GM21360 (cell line): ENCODE measurements around the gene HJURP.

ENCODE experiments used
- ATAC-seq: cut with Tn5 transposase; IDR thresholded peaks from one replicate; pipeline ENCODE4 v1.9.1; 2021; ENCODE audit warnings: mild to moderate bottlenecking, moderate library complexity; ENCODE audit not compliant: unreplicated experiment

HJURP gene

DNA sequence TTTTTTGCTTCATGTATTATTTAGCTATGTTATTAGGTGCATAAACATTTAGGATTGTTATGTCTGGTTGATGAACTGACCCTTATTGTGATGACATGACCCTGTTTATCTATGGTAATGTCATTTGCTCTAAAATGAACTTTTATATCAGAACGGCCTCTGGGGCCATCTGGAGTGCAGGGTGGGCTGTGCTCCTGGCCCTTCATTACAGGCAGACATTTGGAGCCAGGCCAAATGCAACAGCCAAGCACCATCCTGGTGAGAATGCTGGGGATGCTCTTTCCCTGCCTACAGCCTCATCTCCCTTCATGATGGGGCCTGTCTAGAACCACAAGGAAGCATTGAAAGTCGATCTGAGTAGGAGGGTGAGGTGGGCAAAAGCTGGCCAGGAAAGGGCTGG, 38.0 kb downstream of the HJURP start:
- ATAC-seq, result no peak

DNA sequence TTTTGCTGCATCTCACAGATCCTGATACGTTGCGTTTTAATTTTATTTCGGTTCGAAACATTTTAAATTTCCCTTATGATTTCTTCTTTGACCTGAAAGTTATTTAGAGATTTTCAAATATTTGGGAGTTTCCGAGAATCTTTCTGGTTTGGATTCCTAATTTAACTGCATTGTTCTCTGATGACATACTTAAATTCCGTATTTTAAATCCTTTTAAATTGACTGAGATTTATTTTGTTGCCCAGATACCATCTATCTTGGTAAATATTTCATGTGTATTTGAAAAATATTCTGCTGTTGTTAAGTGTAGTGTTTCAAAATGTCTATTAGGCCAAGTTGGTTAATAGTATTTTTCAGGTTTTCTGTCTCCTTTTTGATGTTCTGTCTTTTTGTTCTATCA, 38.5 kb downstream of the HJURP start:
- ATAC-seq, result no peak

DNA sequence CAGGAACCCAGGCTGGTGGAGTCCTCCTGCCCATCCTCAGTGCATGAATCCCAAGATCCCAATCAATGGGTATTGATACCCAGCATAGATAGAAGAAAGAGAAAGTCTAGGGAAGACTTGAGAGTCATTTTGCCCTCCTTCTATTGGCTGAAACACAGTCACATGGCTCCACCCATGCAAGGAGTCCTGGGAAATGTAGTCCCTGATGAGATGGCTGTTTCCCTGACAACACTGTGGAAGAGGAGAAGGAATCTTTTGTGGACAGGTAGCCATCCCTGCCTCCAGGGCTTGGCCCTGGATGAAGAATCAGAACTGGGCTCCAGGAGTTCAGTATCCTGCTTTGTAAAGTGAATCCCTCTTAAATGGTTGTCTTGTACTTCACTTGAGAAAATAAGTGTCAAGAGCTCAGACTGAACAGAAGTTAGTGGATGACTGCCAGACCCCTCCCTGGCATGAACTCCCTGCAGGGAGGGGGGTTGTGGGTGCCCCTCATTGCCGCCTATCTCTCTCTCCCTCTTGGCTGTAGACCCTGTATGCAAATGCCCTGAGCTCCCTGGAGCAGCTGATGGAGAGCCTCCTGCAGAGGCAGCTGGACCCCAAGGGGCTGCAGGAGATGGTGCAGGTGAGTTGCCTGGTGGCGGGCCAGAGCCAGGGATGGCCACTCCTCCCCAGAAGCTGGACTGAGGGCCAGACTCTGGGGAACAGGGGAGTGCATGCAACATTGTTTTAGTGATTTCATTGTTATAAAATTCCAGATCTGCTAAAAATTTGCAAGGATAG, 40.1 kb downstream of the HJURP start:
- no peak for ATAC-seq

DNA sequence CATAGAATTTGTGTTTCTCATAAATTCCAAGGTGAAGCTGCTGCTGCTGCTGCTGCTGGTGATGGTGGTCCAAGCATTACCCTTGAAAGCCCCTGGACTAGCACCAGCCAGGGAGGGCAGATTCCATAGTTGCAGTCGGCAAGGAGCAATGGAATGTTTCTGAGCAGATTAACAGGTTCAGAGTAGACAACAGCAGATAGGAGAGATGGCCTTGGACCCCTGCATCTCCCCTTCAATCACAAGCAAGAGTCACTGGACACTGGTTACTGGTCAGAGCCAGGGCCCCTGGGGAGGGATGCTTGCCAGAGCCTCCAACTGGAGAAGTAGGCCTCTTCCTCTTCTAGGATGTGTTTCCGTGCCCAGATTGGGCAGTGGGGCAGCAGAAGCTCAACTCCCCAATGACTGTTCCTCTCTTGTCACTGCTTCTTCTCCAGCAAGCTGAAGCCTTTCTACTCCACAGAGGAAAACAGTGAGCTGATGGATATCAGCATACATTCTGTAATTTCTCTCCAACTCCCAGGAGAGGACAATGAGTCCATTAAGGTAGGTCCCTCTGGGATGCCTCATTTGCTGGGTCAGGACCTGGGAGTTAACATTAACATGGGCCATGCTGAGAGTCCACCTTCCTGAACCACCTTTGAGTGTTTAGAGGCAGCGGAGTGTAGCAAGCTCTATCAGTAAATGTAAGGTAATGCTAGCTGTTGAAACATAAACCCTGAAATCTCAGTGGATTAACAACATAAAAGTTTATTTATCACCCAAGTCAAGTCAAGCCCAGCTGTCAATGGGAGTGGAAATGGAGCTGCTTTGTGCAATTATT, 40.9 kb downstream of the HJURP start:
- no peak for ATAC-seq

DNA sequence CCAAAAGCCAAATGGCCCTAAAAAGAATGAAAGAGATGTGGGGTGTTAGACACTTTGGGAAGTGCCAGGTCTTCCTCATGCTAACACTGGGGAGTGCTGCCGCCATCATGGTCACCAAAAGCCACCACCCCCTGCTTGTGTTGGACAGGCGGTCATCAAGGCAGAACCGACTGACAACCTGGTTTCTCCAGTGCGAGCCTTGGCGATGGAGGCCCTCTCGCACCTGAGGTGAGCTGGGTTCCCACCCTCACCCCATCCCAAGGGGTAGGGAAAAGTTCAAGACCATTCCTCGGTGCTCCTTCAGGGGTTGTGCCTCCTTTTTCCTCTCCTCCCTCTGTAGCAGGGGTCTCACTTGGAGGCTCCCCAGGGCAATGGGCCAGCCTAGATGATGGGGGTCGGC, 42.6 kb downstream of the HJURP start:
- ATAC-seq, result no peak

DNA sequence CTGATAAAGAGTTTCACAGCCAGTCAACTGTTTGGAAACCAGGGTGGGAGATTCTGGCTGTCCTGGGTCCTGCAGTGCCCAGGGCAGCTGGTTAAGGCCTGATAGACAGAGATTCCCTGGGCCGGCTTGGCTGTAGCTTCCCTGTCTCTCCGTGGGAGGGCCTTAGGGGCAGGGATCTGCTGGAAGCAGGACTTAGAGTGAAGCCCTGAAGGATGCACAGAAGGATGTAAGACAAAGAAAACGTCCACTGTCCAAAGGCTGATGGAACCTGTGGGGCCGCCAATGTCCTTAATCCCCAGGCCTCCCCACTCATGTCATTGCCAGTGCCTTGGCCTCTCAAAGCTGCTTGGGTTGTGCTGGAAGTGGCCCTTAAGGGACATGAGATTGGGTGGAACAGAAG, 43.2 kb downstream of the HJURP start:
- ATAC-seq, result no peak

DNA sequence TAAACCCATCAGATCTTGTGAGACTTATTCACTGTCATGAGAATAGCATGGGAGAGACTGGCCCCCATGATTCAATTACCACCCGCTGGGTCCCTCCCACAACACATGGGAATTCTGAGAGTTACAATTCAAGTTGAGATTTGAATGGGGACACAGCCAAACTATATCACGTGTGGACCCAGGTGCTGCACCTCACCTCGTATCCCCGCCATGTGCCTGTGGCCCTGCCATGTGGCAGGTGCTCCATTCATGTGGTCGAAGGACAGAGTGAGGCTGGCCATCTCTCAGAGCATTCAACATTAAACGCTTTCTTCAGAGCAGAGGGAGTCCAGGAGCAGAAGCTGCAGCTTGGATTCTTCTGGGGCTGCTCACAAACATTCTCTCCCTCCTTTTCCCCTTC, 44.0 kb downstream of the HJURP start:
- ATAC-seq, result no peak

DNA sequence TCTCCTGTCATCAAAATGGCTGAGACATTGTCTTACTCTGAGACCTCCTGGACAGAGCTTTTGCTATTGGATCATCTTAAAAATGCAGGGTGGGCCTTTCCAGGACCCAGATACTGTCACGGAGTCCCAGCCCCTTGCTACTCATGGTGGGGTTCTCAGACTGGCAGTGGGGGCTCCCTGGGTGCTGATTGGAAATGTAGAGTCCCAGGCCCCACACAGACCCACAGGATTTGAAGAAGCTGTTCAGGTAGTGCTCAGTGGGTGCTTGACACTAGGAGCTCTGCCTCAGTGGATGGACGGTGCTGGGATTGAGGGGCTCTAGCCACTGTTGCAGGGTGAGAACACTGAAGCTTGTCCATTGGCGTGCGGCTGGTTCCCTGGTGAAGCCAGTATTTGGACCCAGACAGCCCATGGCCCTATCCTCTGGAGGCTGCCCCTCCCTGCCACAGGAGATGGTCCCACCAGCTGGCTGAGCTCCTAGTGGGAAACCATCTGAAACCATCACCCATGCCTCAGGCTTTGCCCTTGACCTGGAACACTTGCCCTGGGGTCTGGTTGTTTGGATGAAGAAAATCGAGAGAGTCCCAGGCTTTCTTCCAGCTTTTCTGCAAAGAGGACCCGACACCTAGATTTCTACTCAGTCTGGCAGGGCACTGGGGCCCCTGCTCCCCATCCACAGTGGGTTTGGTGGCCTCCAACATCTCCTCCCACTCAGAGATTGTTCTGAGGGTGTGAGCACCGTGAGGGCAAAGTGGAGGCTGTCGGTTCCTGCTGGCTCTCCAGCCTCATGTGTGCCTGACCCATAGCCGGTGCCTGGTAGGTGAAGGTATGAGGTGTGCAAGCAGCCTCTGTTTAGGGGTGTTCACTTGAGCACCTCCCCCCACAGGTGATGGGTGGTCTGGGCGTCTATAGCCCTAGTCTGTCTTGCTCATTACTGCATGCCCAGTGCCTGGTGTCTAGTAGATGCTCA, 46.1 kb downstream of the HJURP start:
- ATAC-seq, result no peak

DNA sequence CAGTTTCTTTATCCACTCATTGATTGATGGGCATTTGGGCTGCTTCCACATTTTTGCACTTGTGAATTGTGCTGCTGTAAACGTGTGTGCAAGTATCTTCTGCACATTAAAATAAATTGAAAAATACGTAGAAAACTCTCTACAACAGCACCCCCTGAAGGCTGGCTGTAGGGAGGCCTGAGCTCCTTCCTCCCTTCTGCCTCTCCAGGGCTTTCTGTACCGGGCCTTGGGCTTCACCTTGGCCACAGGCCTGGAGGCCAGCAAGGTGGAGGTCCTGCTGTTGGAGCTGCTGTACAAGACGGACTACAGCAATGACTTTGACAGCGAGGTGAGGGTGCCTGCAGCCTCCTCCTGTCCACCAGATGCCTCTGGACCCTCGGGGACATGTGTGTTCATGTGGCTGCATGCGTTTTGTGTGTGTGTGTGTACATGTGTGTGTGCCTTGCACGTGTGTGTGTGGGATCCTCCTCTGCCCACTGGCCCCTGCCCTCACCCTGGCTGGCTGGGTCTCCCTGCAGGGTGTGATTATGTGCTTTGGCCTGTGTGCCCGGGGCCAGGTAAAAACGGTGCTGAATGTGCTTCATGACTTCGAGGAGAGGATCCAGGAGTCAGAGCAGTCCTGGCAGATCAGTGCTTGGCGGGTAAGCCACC, 47.0 kb downstream of the HJURP start:
- ATAC-seq, result no peak

DNA sequence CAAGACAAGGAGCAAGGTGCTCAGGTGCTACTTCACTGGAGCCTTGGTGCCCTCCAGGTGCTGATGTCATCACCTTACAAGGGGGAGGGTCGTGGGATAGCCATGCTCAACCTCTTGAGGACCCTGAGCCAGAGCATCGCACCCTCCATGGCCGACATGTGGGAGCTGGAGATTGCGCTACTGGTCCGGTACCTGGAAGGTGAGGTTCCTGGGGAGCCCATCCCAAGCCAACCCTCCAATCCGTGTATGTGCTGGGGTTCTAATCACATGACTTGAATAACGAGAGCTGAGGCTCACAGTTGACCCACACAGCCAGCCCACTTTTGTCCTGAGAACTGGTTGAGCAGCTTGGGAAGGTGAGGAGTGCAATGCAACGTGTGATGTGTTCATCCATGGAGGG, 50.3 kb downstream of the HJURP start:
- ATAC-seq, result no peak

DNA sequence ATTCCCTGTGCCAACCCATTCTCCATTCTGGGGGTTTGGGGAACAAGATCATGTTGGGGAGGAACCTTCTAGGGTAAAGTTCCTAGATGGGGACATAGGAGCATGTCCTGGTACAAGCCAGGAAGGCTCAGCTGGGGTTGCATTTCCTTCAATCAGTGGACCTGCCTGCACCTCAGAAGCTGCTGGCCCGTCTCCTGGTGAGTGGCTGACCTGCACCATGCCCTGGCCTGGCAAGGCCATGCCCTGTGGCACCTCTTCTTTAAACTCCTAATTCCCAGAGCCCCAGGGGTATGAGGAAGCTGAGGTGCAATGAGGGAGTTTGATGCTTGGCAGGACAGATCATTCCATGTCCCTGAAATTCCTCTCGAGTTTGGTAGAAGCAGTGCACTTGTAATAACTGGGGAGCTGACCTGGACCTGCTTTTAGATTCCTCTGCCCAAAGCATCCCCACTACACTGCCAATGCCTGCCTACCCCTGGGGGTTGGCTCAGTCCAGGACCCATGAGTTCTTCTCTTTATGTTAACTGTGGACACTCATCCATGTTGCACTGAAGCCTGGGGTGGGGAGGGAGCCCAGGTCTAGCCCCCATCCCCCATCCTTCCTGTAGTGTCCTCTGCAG, 50.9 kb downstream of the HJURP start:
- ATAC-seq, result no peak

DNA sequence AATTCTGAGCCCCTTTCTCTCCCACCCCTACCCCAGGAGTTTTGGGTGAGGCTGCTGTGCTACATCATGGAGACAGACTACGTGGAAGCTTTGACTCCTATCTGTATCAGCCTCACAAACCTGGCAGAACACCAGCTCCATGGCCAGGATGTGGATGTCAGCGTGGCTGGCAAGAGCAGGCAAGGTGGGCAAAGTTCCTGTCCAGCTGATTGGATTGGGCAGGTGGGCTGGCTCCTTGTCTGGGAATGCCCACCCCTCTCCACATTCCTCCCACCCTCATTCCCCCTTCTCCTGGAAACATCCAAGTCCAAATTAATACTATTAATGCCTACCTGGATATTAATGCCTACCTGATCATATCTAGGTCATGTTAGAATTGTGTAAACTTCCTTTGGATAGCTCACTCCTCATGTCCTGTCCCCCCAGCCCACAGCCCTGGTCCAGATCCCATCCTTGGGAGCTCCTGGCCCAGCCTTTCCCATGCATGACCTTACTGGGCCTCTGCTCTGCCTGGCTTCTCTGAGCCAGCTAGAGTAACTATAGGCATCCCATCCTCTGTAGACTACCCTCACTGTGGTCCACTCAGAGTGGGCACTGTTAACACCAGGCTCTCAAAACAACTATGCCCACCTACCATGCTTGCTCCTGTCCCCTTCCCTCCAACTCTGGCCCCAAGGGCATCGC, 52.1 kb downstream of the HJURP start:
- ATAC-seq, result no peak

DNA sequence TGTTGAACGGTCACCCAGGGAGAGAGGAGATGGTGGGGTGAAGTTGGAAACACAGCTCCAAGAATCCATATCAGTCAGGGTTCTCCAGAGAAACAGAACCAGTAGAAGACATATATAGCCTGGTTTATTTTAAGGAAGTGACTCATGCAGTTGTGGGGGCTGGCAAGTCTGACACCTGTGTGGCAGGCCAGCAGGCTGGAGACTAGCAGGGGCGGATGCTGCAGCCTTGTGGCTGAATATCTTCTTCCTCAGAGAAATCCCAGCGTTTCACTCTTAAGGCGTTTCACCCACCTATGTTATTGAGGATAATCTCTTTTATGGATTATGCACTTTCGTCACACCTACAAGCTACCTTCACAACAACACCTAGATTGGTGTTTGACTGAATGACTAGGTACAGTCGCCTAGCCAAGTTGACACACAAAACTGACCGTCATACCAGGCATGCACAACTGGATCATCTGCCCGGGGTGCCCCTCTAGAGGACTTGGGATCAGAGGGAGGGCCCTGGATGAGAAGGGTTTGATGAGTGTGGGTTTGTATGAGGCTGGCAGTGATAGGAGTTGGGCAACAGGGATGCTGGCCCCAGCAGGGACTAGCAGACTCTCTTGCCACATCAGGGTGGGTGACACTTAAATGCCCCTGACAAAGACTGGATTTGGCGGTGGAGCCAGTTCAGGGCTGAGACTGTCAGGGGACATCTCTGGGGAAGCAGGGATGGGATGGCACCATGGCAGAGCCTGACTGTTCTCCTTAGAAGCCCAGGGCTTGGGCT, 52.8 kb downstream of the HJURP start:
- no peak for ATAC-seq

DNA sequence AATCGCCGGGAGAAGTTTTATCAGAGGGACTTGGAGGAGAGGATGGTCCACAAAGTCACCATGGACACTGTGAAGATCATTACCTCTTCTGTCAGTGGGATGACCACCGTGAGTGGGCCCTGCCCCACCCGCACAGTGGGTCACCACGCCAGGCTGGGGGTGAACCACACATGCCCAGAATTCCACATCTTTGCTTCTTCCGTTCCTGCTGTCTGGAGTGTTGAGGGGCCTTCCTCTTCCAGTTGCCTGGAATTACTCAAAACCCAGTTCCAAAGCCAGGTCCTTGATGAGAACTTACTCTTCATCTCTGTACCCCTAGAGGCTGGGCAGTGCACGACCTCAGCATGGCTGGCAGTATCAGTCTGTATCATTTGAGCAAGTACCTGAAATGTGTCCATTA, 54.1 kb downstream of the HJURP start:
- no peak for ATAC-seq

DNA sequence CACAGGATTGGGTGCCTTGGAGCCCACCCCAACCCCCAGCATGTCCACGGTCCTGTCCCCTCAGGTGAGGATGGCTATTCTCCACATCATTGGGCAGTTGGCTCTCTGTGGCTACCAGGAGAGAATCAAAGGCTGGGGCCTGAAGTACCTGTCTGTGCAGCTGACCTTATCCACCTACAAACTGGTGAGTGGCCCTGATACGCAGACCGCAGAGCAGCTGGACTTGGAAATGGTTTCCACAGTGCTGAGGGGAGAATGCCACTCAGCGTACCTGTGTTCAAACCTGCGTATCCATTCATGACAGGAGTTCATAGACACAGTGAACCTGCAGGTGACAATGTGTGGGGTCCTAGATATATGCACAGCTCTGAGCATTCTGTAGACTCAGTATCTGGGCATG, 54.6 kb downstream of the HJURP start:
- ATAC-seq, result no peak

DNA sequence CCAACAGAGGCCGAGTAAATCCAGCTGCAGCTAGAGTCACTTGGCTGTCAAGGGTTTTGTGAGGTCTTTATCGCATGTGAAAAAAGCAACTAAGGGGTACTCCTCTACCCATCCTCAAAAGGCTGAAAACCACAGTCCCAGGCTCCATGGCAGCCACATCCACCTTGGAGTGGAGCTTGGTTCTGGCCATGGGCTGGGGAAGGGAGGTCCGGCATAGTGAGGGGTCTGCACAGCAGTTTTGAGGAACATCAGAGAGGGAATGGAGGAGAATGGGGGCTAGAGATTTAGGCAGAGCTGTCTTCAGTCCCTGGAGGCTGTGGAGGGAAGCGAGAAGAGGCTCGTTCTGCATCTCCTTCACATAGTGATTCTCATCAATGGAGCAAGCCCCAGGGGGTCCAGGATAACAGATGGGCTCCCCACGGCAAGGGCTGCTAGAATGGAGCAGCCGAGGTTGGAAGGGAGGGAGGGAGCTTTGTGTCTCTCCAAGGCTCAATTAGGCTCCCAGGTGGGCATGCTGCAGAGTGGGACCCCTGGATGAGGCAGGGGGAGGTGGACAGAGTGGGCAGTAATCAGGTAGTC, 55.2 kb downstream of the HJURP start:
- no peak for ATAC-seq

DNA sequence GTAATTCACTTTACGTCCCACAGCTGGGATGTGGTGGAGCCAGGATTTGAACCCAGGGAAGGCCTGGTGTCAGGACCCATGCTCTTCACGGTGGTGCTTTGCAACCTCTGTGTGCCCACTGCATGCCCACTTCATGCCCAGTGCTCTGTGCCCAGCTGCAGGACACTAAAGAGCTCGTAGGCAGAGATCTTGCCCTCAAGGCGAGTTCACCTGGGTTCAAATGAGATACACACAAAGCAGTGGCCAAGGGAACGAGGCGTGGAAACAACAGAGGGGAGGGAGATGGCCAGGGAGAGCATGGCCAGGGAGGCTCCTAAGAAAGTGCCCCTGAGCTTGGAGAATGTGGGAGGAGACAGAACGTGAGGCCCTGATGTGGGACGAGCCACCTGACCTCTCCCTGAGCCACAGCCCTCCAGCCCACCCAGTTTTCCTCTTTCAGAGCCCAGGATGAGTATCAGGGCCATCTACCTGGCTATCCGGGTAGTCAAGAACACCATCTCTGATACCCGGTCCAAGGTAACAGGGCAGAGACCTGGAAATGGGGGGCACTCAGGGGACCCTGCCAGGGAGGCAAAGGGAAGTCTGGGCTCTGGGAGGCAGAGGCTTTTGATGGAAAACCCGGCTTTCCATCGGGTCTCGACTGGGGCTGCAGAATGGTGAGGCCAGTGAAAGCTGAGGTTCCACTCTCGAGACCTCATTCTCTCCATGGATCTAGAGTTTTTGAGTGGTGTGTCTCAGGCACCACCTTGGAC, 55.8 kb downstream of the HJURP start:
- ATAC-seq, result no peak

DNA sequence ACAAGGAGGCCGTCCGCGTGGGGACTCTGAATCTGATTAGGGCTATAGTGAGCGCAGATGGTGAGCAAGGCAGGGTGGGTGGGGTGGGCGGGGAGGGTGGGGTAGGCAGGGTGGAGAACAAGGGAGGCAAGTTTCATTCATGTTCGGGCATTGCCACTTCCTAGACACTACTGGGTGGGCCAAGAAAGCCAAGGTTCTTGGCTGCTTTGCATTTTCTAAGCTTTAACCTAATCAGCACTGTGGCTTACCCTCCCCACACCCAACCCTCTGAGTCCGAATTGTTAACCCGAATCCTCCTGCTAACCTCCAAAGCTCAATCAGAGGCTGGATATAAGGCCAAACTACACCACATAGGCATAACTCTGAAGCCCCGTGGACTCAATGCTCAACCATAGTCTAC, 58.1 kb downstream of the HJURP start:
- ATAC-seq, result no peak
